GM21381 (cell line): ENCODE data around the gene CHMP1A.
A peak's percentile ranks its signal among the peaks of the same experiment; 100 is the strongest.
"Not testable (repeated sequence)": the region's sequence is repeated elsewhere in the genome, so short reads cannot be mapped to it uniquely, and the experiment has no call there.

Experiments
- ATAC-seq: cut with Tn5 transposase; IDR thresholded peaks from one replicate; pipeline ENCODE4 v1.9.1; 2021; ENCODE audit warnings: mild to moderate bottlenecking, moderate library complexity; ENCODE audit not compliant: unreplicated experiment

The CHMP1A gene

DNA sequence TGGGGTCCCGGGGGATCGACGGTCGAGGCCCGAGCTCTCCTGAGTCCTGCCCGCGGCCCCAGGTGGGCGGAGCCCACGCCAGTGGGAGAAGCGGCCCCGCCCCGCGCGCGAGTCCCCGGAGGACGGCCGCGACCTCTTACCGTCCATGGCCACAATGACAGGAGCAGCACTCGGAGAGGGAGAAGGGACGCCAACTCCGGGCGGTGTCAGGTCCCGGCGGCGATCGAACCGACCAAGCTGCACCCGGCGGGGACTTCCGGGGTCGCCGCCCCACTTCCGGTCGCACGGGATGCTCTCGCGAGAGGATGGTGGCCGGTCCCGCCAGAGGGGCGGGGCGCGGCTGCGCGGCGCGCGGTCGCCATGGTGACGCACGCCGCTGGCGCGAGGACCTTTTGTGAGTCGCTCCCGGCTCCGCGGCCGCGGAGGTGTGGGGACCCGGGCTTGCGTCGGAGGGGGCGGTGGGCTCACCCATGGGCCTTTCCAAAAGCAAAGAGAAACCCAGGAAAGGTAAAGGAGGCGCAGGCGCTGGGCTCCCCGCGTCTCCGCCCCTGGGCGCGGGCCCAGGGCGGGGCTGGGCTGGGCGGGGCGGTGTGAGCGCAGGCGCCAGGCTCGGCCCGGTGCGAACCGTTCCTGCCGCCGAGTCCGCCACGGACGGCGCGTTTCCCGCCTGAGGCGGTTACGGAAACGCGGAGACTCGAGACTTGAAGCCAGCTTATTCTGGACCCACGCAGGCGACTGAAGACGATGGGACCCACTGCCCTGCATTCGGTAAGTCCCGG is at the start of gene CHMP1A, which contains the start of gene SPATA33:
Gene CHMP1A (minus strand): TSS at position 267 of the 779 bp plus-strand sequence. CDS start 120 bp downstream, at position 147.
Gene SPATA33 (plus strand): TSS at position 395 of the 779 bp plus-strand sequence. CDS start 76 bp downstream, at position 471.
- peak; percentile 90 for ATAC-seq

DNA sequence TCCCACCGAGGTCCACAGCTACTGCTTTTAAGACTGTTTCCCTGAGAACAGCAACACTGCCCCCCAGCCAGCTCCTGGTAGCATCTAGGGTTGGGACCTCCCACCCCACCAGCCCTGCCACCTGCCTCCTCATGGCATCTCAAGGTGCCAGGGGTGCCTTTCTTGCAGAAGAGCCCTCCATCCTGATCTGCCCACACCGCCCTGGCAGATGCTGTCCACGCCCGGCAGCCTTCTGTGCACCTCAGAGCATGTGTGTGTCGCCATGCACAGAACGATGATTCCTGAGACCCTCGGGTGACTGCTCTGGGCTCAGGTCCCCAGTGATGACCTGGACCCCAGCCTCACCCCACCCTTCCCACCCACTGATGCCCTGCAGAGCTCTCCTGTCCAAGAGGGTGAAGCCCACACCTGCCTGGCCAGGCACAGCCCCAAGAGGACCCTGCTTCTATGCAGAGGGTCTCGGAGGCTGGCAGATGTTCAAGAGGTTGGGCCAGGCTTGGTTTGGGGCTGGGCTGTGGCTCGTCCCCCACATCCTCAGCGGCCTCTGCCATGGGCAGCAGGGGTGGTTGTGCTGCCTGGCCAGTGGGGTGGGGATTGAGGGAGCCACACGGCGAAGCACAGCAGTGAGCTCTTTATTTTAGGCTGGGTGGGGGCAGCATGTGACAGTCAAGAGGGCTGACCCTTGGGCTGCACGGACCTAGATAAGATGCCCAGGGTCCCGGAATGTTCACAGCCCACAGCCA is 49.2 kb upstream of the CHMP1A start:
- no peak for ATAC-seq

DNA sequence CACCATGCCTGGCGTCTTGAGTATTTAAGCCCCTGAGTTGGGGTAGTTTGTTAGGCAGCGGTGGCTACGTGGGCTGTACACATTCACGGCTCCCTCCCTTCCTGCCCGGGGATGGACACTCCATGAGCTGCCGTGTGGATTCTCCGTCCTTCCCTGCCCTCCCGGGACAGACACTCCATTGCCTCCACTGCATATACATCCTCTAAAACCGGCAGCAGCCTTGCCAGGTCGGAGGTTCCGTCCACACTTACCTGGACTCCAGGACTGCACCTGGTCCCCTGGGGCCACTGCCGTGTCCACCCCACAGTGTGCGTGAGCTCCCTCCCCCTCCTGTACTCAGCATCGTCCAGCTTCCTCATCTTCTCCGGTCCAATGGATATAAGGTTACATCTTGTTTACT is 47.5 kb upstream of the CHMP1A start:
- ATAC-seq, result no peak

DNA sequence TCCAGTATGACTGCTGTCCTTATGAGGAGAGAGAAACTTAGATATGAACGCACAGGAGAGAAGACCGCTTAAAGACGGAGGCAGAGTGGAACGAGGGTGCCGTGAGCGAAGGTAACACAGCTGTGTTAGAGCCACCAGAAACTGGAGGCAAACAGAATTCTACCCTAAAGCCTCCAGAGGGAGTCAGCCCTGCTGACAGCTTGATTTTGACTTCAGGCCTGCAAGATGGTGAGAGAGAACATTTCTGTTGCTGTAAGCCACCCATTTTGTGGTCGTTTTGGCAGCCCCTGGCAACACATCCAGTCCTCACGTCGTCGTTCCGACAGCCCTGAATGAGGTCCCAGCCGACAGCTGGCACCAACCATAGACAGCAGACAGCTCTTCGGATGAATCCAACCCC is 46.8 kb upstream of the CHMP1A start:
- no peak for ATAC-seq

DNA sequence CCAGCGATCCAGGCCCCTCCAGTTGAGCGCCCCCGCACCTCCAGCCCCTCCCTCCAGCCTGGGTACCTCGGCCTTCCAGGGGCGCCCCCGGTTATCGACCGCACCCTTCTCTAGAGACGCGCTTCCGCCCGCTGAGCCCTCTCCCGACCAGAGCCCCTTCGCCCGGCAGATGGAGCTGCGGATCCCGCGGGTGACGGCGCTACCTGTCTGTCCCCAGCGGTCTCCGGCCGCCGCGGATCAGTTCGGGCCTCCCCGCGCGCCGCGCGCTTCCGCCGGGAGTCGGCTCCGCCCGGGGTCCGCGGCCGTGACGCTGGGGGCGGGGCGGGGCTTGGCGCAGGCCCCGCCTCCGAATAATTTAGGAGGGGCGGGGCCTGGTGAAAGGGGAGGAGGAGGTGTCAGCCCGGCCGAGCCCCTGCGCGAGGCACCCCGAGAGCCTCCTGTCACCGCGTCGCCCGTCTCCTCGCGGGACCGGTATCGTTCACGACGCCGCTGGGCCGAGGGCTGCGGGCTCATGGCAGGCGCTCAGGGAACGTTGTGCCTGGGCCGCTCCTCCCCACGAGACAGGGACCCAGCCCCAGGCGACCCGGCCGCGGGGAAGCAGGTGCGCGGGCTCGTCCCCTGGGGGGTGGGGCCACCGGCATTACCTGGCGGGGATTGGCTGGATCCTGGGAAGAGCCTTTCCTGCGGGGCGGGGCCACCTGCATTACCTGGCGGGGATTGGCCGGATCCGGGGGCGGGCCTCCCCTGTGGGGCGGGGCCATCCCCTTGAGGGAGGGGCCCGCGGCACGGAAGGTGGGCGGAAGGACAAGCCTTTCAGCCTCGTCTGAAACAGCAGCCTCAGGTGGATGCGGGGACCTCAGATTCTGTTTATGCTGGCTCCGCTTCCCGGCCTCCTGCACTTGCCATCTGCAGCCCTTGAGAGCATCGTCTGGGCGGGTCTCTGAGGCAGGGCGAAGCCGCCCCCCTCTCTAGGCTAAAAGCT is 44.2 kb upstream of the CHMP1A start, which contains the start of gene SPATA2L:
Gene SPATA2L (minus strand): TSS at position 281 of the 982 bp plus-strand sequence. CDS start 473 bp downstream, outside the sequence.
- ATAC-seq, result peak; percentile 65

DNA sequence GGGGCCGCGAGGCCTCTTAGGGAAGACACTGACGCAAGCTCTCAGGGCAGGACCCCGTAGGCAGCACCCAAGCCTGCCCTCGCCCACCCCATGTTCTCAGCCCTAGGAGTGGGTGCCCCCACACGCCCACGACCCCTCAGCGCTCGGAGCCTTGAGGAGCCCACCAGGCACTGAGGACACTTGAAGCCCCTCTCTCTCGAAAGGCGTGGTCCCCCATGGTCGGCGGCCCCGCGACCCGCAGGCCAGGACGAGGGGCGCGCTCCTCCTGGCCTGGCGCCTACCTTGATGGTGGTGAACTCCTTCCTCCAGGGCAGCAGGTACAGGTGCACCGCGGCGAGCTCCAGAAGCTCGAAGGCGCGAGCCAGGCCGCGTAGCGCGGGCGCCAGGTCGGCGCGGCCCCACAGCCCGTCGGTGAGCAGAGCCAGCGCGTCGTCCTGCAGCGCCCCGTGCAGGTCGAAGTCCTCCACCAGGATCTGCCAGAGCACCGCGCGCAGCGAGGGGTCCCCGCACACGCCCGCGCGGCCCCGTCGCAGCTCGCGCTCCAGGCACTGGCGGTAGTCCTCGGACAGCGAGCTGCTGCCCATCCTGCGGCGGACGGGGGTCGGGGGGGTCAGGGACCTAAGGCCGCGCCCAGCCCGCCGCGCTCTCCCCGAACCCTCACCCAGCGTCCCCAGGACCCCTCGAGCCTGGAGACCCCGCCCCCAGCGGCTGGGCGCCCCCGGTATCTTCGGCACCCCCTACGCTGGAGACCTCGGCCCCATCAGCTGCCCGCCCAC is 43.3 kb upstream of the CHMP1A start:
- ATAC-seq, result peak; percentile 7

DNA sequence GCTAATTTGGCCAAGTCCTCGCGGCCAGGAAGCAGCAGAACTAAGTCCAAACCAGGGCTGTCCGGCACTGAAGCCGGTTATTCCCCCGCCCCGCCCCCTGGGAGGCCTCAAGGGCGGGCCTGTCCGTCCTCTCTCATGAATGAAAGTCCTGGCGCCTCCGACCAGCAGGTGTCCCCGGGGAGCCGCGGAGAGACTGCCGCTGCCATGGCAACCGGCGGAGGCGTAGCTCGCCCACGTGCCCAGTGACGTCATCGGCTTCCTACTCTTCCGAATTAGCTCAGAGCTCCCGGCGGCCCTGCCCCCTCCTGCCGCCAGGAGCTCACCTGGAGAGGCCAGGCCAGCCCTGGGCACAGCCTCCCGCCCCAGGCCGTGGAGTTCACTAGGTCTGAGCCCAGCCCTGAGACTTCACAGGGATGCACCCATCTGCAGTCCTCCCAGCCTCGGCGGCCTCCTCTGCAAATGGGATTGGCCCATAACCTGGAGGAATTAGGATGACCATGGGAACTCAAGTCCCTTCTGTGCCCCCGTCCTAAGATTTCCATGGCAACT is 42.7 kb upstream of the CHMP1A start:
- ATAC-seq, result peak; percentile 44

DNA sequence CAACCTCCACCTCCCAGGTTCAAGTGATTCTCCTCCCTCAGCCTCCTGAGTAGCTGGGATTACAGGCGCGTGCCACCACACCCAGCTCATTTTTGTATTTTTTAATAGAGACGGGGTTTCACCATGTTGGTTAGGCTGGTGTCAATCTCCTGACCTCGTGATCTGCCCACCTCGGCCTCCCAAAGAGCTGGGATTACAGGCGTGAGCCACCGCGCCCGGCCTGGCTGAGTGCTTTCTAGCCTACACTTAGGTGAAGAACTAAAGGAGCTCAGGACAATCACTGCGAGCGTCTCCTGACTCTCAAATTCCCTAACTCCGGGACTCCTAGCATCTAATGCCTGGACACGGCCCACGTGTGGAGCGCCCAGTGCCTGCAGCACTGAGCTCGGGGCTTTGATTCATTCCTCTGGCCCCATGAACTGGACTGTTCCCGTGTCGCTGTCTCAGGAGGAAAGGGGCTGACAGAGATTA is 42.2 kb upstream of the CHMP1A start:
- not testable (repeated sequence) for ATAC-seq

DNA sequence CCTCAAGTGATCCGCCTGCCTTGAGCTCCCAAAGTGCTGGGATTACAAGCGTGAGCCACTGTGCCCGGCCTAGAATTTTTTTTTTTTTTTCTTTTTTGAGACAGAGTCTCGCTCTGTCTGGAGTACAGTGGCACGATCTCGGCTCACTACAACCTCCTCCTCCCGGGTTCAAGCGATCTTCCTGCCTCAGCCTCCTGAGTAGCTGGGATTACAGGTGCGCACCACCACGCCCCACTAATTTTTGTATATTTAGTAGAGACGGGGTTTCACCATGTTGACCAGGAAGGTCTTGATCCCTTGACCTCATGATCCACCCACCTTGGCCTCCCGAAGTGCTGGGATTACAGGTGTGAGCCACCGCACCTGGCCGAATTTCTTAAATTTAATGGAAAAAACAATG is 41.2 kb upstream of the CHMP1A start:
- not testable (repeated sequence) for ATAC-seq

DNA sequence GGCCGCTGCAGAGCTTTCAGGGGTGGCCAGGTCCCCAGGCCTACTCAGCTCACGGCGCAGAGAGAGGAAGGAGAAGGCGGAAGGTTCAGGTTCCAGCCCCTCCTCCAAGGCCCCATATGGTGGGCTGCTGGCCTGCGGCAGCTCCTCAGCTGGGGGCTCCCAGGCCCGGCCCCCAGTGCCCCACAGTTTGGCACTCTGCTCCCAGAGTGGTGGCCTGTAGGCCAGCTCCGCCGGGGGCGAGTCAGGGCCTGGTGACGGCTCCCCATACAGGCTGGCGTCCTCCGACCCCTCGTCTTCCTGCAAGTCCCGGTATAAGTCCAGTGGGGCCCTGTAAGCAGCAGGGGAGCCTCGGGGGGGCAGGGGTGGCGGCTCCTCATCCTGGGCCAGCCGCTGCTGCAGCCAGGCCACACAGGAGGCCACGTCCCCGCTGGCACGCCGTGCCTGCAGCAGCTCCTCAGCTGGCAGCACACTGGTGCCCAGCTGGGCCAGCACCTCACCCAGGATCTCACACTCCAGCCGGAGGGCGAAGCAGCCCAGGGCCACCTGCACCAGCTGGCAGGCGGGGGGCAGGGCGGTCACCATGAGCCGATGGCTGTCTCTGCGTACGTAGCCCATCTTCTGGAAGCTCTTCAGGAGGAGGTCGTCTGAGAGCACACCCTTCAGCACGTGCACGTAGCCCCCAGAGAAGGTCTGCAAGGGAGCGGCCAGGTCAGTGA is 40.3 kb upstream of the CHMP1A start:
- no peak for ATAC-seq

DNA sequence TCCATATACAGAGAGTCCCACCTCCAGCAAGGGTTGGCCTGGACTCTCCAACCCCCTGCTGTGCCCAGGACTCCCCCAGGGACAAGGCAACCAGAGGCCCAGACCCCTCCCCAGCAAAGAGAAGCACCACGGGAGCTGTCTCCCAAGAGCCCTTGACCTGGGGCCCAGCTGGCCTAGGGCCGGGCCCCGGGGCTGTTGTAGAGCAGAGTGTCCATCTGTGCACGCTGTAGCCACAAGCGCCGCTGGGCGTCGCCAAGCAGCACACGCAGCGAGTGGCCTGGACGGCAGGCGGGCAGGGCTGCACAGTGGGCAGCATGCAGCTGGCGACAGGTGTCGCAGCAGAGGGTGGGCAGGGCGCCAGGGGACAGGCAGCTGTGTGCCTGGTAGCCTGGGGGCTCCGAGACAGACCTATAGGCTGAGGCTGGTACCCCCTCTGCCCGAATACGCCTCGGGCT is 39.7 kb upstream of the CHMP1A start:
- no peak for ATAC-seq

DNA sequence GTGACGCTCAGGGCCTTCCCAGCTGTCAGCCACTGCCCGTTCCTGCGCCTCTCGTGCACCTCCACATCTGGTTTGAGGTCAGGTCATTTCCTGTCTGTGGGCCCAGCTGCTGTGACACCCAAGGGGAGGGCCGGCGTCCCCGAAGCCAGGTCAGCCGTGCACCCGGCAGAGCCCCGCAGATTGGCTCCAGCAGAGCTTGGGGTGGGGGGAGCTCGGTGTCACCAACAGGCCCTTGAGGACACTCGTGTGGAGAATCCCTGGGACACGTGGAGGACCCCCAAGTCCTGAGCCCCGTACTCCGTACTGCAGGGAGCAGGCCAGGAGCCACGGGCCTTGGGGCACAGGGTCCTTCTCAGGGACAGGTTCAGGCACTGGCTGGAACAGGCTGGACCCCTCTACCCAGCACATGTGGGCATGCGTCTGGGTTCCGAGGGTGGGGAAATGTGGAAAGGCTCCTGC is 39.2 kb upstream of the CHMP1A start:
- no peak for ATAC-seq

DNA sequence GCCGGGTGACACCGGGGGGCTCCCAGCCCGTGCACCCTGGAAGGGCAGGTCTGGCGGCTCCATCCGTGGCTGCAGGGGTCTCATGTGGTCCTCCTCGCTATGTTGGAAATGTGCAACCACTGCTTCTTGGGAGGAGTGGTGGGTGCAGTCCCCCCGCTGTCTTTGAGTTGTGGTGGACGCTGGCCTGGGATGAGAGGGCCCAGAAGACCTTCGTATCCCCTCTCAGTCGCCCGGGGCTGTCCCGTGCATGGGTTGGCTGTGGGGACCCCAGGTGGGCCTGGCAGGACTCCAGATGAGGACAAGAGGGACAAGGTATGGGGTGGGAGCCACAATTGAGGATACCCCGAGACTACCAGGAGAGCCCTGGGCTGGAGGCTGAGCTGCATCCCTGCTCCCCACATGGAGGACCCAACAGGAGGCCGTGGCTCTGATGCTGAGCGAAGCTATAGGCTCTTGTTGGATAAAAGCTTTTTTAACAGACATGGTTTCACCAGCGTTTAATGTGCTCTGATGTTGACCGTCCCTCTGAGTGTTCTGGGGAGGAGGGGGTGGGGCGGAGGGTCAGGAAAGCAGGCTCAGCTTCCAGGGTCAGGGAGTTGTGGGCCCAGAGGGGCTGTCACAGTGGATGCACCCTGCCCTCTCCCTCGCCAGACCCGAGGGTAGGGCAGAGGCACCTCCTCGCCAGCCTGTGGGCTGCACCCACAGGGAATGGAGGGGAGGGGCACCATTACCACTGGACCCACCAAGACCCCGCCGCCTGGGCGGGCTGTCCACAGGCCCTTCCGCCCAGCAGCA is 38.6 kb upstream of the CHMP1A start:
- no peak for ATAC-seq

DNA sequence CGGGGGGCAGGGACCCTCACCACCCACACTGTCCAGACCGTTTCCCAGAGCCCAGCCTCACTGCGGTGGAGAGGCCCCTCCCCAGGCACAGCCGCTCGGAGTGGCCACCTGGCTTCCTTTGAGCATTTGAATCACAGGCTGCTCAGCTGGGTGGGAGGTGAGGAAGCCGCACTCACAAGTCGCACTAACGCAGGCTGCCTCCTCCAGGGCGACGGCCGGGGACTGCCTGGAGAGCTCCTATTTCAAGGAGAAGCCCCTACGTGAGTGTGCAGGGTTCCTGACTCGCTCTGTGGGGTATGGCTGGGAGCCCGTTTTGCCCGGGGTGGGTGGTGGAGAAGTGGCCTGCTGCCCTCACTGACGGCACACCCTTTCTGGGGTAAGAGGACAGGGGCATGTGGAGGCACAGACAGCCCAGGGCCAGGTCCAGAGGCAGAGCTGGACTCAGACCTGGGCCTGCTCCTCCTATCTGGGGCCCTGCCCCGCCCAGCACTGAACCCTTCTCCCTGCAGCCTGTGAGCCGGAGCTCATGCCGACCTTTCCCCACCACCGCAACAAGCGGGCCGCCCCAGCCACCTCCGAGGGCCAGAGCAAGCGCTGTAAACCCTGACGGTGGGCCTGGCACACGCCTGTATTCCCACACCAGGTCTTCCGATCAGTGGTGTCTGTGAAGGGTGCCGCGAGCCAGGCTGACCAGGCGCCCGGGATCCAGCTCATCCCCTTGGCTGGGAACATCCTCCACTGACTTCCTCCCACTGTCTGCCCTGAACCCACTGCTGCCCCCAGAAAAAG is 37.8 kb upstream of the CHMP1A start:
- ATAC-seq, result no peak

DNA sequence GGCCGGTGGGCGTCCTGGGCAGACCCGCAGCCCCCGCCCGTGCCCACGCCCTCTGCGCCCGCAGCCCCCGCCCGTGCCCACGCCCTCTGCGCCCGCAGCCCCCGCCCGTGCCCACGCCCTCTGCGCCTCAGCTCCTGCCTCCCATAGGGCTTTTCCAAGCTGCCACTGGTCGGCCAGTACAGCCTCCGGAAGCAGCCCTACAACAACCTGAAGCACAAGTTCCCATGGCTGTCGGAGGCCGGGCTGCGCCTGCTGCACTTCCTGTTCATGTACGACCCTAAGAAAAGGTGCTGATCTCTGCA is 37.2 kb upstream of the CHMP1A start:
- not testable (repeated sequence) for ATAC-seq

DNA sequence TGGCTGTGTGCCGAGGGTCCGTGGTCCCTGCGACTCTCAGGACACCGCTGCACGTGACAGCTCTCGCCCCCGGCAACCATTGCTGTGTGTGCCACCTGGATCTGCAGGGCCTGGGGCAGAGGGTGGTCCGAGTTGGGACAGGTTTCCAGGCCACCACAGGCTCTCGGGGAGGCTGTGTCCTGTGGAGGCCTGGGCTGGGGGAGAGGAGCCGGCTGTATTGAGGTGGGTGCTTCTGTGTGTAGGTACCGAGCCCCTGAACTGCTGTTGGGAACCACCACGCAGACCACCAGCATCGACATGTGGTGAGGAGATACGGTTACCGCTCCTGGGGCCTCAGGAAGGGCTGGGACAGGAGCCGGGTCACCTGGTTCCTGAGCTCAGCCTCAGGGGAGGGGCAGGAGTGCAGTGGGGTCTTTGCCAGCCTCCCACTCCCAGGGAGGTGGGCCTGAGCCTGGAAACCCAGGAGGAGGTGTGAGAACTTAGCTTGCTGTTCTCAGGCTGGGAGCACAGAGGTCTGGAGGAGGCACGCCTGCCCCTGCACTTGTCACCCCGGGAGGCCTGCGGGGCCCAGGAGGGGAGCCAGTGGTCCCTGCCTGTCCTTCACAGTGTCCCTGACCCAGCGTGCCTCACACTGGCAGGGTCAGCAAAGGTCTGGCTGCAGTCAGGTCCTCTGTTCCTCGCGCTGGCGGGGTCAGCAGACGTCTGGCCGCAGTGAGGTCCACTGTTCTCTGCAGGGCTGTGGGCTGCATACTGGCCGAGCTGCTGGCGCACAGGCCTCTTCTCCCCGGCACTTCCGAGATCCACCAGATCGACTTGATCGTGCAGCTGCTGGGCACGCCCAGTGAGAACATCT is 36.6 kb upstream of the CHMP1A start:
- no peak for ATAC-seq
